ENCODE measurements around the gene PHF20. TPM values are rescaled to one million over a fixed set of nuclear protein-coding genes. Genes with fewer than 3 reads are reported as not detected.

Gene PHF20
- total RNA-seq, 4 donors from 2014 or later = 28.0 to 51.7 (median 35.2) TPM

DNA sequence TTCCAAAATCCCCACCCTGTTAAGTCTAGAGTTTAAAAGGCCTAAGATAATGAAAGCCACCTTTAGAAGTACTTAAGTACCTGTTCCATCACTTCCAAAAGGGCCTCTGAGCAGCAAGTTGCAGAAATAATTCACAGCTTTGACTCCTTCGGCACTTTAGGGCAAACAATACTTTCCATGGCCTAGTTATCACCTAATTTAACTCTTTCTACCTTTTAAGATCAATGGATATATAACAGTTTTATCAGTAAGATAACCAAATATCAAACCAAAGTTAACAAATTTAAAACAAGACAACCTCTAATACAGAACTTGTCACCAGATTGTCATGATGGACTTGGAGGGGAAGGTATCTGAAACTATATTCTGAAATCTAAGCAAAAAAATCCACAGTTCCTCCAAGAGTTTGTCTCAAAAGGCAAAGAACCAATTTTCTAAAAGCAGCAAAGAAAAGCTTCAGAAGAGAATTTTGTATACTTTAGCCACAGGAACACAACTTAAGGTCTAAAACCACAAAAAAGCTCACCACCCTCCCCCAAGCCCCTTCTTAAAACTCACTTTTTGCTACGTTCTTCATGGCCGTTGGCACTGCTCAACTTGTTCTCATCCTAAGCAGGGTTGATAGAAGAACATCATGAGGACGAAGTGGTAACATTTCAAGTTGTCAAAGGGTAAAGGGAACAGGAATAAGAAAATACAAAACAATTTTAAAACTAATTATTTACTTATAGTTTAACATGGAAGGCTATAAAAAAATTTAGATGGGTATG, 33.2 kb upstream of the PHF20 start:
- Histone ChIP-seq H3K4me1 (peaks cover 23 to 43% of the 10 kb centered on the region in 2 donors), H3K27me3 (no peaks in the 10 kb centered on the region), H3K4me3 (replicated peaks in 1 of 3) (no peak overlapping the region), H3K9me3 (no peaks in the 10 kb centered on the region), H3K36me3 (peaks cover 50 to 63% of the 10 kb centered on the region in 2 donors), H3K27ac (no peak overlapping the region)
- no peak for TF ChIP-seq POLR2A (IDR thresholded peaks at IDR 0.05)
- TF ChIP-seq, protein P1, sequence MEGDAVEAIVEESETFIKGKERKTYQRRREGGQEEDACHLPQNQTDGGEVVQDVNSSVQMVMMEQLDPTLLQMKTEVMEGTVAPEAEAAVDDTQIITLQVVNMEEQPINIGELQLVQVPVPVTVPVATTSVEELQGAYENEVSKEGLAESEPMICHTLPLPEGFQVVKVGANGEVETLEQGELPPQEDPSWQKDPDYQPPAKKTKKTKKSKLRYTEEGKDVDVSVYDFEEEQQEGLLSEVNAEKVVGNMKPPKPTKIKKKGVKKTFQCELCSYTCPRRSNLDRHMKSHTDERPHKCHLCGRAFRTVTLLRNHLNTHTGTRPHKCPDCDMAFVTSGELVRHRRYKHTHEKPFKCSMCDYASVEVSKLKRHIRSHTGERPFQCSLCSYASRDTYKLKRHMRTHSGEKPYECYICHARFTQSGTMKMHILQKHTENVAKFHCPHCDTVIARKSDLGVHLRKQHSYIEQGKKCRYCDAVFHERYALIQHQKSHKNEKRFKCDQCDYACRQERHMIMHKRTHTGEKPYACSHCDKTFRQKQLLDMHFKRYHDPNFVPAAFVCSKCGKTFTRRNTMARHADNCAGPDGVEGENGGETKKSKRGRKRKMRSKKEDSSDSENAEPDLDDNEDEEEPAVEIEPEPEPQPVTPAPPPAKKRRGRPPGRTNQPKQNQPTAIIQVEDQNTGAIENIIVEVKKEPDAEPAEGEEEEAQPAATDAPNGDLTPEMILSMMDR (IDR thresholded peaks at IDR 0.05) = no peak
- WGBS, 2 donors = 56 to 63% methylated on average over 4 of the region's 4 CpGs
- intact Hi-C loops (cut with DNase I) = no loop called here
- DNase-seq = no peak

DNA sequence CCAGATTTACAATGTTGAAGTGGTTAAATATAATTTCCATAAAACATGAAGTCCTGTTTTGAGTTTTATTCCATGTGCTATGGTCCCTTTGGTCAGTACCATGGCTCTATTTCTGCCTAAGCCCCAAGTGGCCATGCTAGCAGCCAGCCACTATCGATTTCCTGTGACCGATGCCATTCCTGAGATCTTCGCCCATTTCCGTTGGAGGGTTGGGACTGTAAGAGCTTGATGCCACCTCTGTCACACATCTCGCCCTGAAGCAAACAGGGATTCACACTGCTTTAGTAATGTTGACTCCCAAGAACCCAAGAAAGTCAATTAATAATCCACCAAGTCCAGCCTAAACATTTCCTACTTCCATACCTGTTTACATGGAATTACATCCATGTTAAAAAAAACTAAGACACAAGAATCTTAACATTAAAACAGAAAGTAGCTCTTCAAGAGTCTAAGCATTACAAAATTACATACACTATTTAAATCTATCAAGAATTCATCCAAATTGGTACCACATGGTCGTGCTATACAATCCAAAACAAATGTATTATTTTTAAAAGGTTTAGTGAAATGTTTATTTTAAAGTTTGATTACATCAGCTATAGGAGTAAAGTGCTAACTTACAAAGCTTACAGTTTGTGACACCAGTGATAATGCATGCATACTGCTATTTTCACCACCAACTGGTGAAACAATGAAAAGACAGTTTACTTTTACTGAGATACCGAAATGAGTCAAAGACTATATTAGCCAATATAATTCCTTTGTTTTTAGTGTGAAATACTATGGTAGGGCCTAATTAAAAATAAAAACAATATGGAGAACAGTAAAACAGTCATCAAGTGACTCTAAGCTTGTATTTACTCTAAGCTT, 32.3 kb upstream of the PHF20 start:
- DNase-seq = no peak
- Histone ChIP-seq H3K4me1 (peaks cover 24 to 39% of the 10 kb centered on the region in 2 donors), H3K4me3 (replicated peaks in 1 of 3) (no peak overlapping the region), H3K9me3 (no peaks in the 10 kb centered on the region), H3K27ac (peak overlapping the region in 1 of 3 donors; percentile 80), H3K27me3 (no peaks in the 10 kb centered on the region), H3K36me3 (peaks cover 42 to 55% of the 10 kb centered on the region in 2 donors)
- TF ChIP-seq, protein P1 (IDR thresholded peaks at IDR 0.05) = peak in 2 of 6 experiments; percentile 9 to 21
- no peak for TF ChIP-seq POLR2A (IDR thresholded peaks at IDR 0.05)
- WGBS, 2 donors = 54 to 65% methylated on average over 7 of the region's 7 CpGs
- intact Hi-C loops (cut with DNase I) = loop anchor here (5.0 to 10.0 kb wide), 2 partner anchors 145 to 213 kb away; partner anchors contain the start of gene SCAND1

DNA sequence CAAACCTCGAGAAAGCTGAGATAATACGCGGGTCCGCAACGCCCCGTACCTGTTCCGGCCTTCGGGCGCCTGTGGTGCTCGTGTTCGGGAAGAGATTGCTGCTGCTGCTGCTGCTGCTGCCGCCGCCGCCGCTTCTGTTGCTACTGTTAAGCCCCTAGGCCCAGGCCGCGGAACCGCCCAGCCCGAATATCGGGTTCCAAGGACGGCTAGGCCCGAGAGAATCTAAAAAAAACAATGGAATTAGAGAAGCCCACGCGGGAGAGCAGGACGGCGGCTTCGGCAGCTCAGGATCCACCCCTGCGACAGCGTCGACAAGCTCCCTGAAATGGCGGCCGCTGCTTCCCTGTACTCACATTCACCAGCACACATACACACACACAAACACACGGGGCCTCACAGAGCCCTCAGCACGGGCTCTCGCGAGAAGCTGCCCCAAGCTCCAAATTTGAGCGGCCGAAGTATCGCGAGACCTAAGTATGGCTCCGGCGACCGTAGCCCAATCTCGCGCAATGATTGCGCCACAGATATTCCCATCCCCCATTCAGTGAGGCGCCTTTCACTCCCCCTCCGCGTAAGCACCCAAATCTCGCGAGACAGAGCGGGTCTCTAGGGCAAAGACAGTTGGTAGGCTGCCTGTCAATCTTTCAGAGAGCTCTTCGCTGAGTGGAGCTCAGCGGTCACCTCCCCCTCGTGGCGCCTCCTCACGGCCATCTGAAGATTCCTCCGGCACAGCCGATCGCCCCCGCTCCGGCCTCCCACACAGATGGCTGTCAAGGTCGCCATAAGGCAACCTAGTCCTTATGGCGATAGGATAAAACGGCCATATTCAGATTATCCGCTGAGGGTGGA, 29.7 kb upstream of the PHF20 start, which contains the start of gene RBM39:
RBM39 (minus strand) TSS at position 369 of the 849 bp plus-strand sequence. CDS start 1,386 bp downstream, outside the sequence.
- Histone ChIP-seq H3K4me1 (peaks cover 24 to 26% of the 10 kb centered on the region in 2 donors), H3K4me3 (replicated peaks in 1 of 3) (peak within 1 kb of the TSS; percentile 66 to 96 (median 92)), H3K9me3 (no peaks in the 10 kb centered on the region), H3K27ac (peak within 1 kb of the TSS; percentile 100), H3K36me3 (peaks cover 27 to 34% of the 10 kb centered on the region in 2 donors), H3K27me3 (no peaks in the 10 kb centered on the region)
- DNase-seq = peak; percentile 100
- WGBS, 2 donors = 0 to 1% methylated on average over 45 to 57 of the region's 66 CpGs
- TF ChIP-seq POLR2A (IDR thresholded peaks at IDR 0.05) = peak; percentile 96 to 99
- TF ChIP-seq, protein P1 (IDR thresholded peaks at IDR 0.05) = peak in 4 of 6 experiments; percentile 6 to 45 (median 41)
- intact Hi-C loops (cut with DNase I) = loop anchor here (5.0 to 10.0 kb wide), 2 partner anchors 143 to 210 kb away; partner anchors contain the start of gene SCAND1

DNA sequence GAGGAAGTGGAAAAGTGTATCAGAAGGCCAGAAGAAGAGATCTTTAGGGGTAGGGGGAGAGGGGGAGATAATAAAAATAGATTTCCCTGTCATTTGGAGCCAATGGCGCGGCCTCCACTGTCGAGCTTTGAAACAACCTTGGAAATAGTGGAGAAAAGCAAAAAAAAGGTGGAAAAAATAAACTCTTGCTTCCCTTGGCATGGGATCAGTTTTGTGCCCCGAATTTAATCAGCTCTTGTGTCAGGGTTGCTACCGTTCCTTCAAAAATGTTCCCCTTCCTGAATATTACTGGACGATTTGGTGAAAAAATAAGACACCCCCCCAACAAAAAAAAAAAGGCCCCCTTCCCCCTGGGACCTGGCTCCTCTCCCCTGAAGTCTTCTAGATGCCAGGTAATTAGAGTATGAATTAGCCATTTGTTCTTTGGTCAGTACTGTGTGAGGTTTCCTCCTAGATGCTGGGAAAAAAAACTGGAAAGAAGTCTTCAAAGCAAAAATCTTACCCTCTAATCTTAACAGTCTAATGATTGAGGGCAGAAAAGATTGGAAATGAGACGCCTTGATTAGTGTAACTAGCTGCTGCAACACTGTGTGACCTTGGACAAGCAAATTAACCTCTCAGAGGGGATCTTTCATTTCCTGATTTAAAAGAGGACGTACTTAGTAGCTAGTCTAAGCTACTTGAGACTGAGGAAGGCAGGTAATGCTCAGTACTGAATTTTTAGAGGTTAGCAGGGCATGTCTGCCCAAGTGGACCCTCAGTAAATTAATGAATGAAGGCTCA, 28.9 kb upstream of the PHF20 start:
- peaks cover 24 to 25% of the 10 kb centered on the region in 2 donors for H3K4me1 ChIP-seq
- peak overlapping the region; percentile 21 to 66 (median 51) for H3K4me3 ChIP-seq (replicated peaks in 1 of 3)
- no peaks in the 10 kb centered on the region for H3K27me3 ChIP-seq
- peak overlapping the region; percentile 91 to 99 (median 96) for H3K27ac ChIP-seq
- DNase-seq = peak; percentile 15 to 18
- H3K36me3 ChIP-seq = peaks cover 19 to 26% of the 10 kb centered on the region in 2 donors
- TF ChIP-seq, protein P1 (IDR thresholded peaks at IDR 0.05) = peak in 1 of 6 experiments; percentile 3
- peak in 1 of 2 donors; percentile 62 for TF ChIP-seq POLR2A (IDR thresholded peaks at IDR 0.05)
- 1 to 2% methylated on average over 8 of the region's 8 CpGs for WGBS, 2 donors
- intact Hi-C loops (cut with DNase I) = loop anchor here (5.0 to 10.0 kb wide), 2 partner anchors 142 to 209 kb away; partner anchors contain the start of gene SCAND1
- no peaks in the 10 kb centered on the region for H3K9me3 ChIP-seq
